Measurements from ENCODE around the gene METAP1D.

METAP1D gene

GRCh38 chr2:172091000-172091641, 91.4 kb downstream of the METAP1D start:
- Histone ChIP-seq H3K27me3 (ENCODE audit: insufficient read depth, low read depth, severe bottlenecking) (peaks cover 82% of the 10 kb centered on the region), H3K4me3 (ENCODE audit: low read depth, low read length) (no peak overlapping the region)

GRCh38 chr2:172091761-172092566, 92.2 kb downstream of the METAP1D start:
- Histone ChIP-seq H3K36me3 (no peaks in the 10 kb centered on the region), H3K27me3 (ENCODE audit: insufficient read depth, low read depth, severe bottlenecking) (peaks cover 82% of the 10 kb centered on the region), H3K4me3 (ENCODE audit: low read depth, low read length) (no peak overlapping the region), H3K9me3 (ENCODE audit: severe bottlenecking) (peaks cover 7% of the 10 kb centered on the region), H3K27ac (no peak overlapping the region)
- DNase-seq = no peak
- TF ChIP-seq CTCF (IDR thresholded peaks at IDR 0.05; ENCODE audit: low read depth, low read length) = no peak

More at GRCh38 chr2:172091000-172091641, 91.4 kb downstream of the METAP1D start:
- no peak for TF ChIP-seq CTCF (IDR thresholded peaks at IDR 0.05; ENCODE audit: low read depth, low read length)
- no peaks in the 10 kb centered on the region for H3K36me3 ChIP-seq
- no peak for DNase-seq
- peaks cover 7% of the 10 kb centered on the region for H3K9me3 ChIP-seq (ENCODE audit: severe bottlenecking)
- no peak overlapping the region for H3K27ac ChIP-seq

GRCh38 chr2:172092716-172093415, 93.1 kb downstream of the METAP1D start:
- DNase-seq = no peak
- Histone ChIP-seq H3K4me3 (ENCODE audit: low read depth, low read length) (no peak overlapping the region), H3K36me3 (no peaks in the 10 kb centered on the region), H3K27ac (no peak overlapping the region), H3K27me3 (ENCODE audit: insufficient read depth, low read depth, severe bottlenecking) (peaks cover 82% of the 10 kb centered on the region), H3K9me3 (ENCODE audit: severe bottlenecking) (peaks cover 2% of the 10 kb centered on the region)
- TF ChIP-seq CTCF (IDR thresholded peaks at IDR 0.05; ENCODE audit: low read depth, low read length) = no peak

- no peaks in the 10 kb centered on the region for H3K9me3 ChIP-seq (ENCODE audit: severe bottlenecking)
- H3K36me3 ChIP-seq = no peaks in the 10 kb centered on the region
- H3K4me3 ChIP-seq (ENCODE audit: low read depth, low read length) = no peak overlapping the region
- H3K27me3 ChIP-seq (ENCODE audit: insufficient read depth, low read depth, severe bottlenecking) = peaks cover 85% of the 10 kb centered on the region
- no peak for TF ChIP-seq CTCF (IDR thresholded peaks at IDR 0.05; ENCODE audit: low read depth, low read length)
- no peak for DNase-seq
- H3K27ac ChIP-seq = no peak overlapping the region
Observed at GRCh38 chr2:172093416-172094293, 93.9 kb downstream of the METAP1D start.

Data from WERI-Rb-1 (cell line).